Glutamatergic neuron (in vitro differentiated cells): ENCODE measurements around the gene TCP11L2. TPM values are rescaled to one million over a fixed set of nuclear protein-coding genes. Genes with fewer than 3 reads are reported as not detected.

Experiments used
- DNase-seq: peaks from one replicate; pipeline ENCODE4 v3.0.0; 2022
- H3K27ac Mint-ChIP-seq: one replicate; pipeline ENCODE4 v1.8.0; 2020; ENCODE audit warnings: mild to moderate bottlenecking, mixed read lengths, inconsistent platforms; ENCODE audit not compliant: unreplicated experiment
- H3K27me3 Mint-ChIP-seq: one replicate; pipeline ENCODE4 v1.8.0; 2020; ENCODE audit warnings: mild to moderate bottlenecking, moderate library complexity, mixed read lengths, inconsistent platforms; ENCODE audit not compliant: unreplicated experiment
- H3K36me3 Mint-ChIP-seq: one replicate; pipeline ENCODE4 v1.8.0; 2020; ENCODE audit warnings: mild to moderate bottlenecking, mixed read lengths, inconsistent platforms; ENCODE audit not compliant: unreplicated experiment
- H3K4me1 Mint-ChIP-seq: one replicate; pipeline ENCODE4 v1.8.0; 2020; ENCODE audit warnings: mild to moderate bottlenecking, low read depth, mixed read lengths, inconsistent platforms; ENCODE audit not compliant: unreplicated experiment
- H3K4me3 Mint-ChIP-seq: one replicate; pipeline ENCODE4 v1.8.0; 2020; ENCODE audit warnings: mild to moderate bottlenecking, mixed read lengths, inconsistent platforms; ENCODE audit not compliant: unreplicated experiment
- H3K9me3 Mint-ChIP-seq: one replicate; pipeline ENCODE4 v1.8.0; 2020; ENCODE audit warnings: mild to moderate bottlenecking, moderate library complexity, mixed read lengths, inconsistent platforms; ENCODE audit not compliant: unreplicated experiment
- total RNA-seq: library from RNA; stranded (reverse); fragmentation: NEBNext Ultra II Directional; extraction: Animal tissue kit (Norgen Biotek cat#: 25700); gene quantifications from one replicate; pipeline ENCODE4 v1.2.1, GENCODE V29; 2021; ENCODE audit not compliant: unreplicated experiment
- TF ChIP-seq, protein P1 (sequence below): fragments of 200-600 bp; sonication (generic); IDR thresholded peaks from one replicate; pipeline ENCODE4 v1.5.0; 2021; ENCODE audit not compliant: partially characterized antibody, unreplicated experiment

The TCP11L2 gene
- total RNA-seq, 1 donor from 2014 or later = 17.1 TPM

DNA sequence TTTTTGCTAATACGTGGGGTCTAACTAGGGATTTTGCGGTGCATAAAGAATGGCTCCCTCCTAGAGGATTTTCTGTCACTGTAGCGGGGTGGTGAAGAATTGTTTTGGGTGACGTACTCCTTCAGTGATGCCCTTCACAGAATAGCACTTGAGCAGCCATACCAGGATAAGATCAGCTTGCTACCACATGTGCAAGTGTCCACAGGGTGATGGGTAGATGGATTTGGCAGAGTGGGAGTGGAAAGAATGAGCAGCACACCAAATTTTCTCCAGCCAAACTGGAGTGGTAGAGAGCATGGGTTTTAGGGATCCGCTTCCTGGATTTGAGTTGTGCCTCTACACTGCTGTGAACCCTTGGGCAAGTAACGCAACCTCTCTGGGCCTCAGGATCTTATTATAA, 2.3 kb downstream of the TCP11L2 start:
- Mint-ChIP-seq H3K4me1 (peaks cover 11% of the 10 kb centered on the region), H3K9me3 (peaks cover 3% of the 10 kb centered on the region), H3K36me3 (no peaks in the 10 kb centered on the region), H3K4me3 (no peak overlapping the region), H3K27me3 (peaks cover 8% of the 10 kb centered on the region), H3K27ac (peak overlapping the region; percentile 59)
- no peak for DNase-seq
- TF ChIP-seq, protein P1, sequence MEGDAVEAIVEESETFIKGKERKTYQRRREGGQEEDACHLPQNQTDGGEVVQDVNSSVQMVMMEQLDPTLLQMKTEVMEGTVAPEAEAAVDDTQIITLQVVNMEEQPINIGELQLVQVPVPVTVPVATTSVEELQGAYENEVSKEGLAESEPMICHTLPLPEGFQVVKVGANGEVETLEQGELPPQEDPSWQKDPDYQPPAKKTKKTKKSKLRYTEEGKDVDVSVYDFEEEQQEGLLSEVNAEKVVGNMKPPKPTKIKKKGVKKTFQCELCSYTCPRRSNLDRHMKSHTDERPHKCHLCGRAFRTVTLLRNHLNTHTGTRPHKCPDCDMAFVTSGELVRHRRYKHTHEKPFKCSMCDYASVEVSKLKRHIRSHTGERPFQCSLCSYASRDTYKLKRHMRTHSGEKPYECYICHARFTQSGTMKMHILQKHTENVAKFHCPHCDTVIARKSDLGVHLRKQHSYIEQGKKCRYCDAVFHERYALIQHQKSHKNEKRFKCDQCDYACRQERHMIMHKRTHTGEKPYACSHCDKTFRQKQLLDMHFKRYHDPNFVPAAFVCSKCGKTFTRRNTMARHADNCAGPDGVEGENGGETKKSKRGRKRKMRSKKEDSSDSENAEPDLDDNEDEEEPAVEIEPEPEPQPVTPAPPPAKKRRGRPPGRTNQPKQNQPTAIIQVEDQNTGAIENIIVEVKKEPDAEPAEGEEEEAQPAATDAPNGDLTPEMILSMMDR = no peak

DNA sequence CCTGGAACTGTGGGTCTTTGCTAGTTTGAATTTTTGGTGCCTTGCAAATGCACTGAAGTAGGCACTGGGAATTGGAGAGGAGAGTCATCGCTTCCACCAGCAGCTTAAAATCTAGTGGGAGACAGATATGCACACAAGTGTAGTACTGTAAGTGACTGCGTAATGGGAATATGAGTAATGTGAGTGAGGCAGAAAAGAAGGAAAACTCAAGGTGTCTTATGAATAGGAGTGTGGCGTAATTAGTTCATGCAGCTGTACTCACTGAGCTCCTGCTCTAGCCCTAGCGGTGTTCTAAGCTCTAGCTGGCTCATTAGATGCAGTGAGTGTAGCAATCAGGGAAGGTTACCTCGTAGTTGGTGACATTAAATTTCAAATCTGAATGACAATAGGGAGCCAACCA, 2.8 kb downstream of the TCP11L2 start:
- Mint-ChIP-seq H3K27ac (no peak overlapping the region), H3K4me1 (peaks cover 11% of the 10 kb centered on the region), H3K36me3 (no peaks in the 10 kb centered on the region), H3K9me3 (peaks cover 3% of the 10 kb centered on the region), H3K4me3 (no peak overlapping the region), H3K27me3 (peaks cover 8% of the 10 kb centered on the region)
- no peak for DNase-seq
- TF ChIP-seq, protein P1 = no peak

DNA sequence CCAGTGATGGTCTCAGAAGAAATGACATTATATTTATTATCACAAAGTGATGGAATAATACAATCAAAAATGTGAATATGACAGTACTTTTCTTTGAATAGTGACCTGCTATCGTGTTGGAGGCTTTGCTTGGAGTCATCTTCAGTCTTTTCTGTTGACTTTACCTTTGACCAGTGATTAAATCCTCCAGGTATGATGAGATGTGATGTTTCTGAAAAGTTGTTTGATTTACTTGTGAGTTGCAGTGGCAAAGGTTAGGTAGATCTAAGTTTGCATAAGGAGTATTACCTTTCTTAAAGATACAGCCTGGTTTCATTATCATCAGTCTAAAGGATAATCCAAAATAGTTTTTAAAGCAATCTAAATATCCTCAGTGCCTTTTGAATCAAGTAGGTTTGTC, 4.6 kb downstream of the TCP11L2 start:
- no peak overlapping the region for H3K27ac Mint-ChIP-seq
- no peak for DNase-seq
- TF ChIP-seq, protein P1 = no peak
- no peaks in the 10 kb centered on the region for H3K36me3 Mint-ChIP-seq
- no peak overlapping the region for H3K4me3 Mint-ChIP-seq
- peaks cover 3% of the 10 kb centered on the region for H3K27me3 Mint-ChIP-seq
- H3K4me1 Mint-ChIP-seq = peaks cover 7% of the 10 kb centered on the region
- H3K9me3 Mint-ChIP-seq = no peaks in the 10 kb centered on the region

DNA sequence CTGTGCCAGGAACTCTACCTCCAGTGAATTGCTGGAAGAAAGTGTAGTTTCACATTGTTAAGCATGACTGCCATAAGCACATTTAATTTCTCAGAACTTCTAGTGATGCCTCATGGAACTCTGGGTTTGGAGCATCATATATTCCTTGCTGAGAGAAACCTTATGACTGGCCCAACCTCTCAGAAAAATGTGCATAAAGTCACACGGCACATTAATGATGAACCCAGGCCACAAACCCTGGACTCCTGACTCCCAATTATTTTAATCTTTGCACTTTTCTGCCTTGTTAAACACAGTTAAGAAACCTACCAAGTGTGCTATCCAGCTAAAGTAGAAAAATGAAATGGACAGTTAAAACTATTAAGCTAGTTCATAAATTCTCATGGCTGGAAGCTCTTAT, 5.6 kb downstream of the TCP11L2 start:
- Mint-ChIP-seq H3K9me3 (no peaks in the 10 kb centered on the region), H3K27me3 (peaks cover 3% of the 10 kb centered on the region), H3K4me1 (peaks cover 7% of the 10 kb centered on the region), H3K4me3 (no peak overlapping the region), H3K36me3 (no peaks in the 10 kb centered on the region), H3K27ac (no peak overlapping the region)
- TF ChIP-seq, protein P1 = no peak
- no peak for DNase-seq

DNA sequence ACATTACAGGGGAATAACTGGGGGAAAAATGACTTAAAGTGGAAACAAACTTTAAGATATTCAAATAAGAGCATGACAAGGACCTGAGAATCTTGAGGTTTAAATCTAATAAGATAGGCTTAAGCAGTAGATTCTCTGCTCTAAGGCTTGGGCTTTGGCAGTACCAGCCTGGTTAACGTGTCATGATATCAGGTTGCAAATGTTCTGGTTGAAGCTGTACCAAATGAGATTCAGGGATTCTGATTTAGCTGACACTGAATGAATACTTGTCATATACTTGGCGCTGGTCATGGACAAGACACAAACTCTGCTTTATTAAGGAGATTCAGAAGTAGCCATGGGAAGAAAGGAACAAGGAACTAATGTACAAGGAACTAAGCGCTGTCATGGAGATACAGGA, 6.1 kb downstream of the TCP11L2 start:
- TF ChIP-seq, protein P1 = no peak
- H3K36me3 Mint-ChIP-seq = no peaks in the 10 kb centered on the region
- peaks cover 7% of the 10 kb centered on the region for H3K4me1 Mint-ChIP-seq
- H3K4me3 Mint-ChIP-seq = no peak overlapping the region
- no peak for DNase-seq
- H3K27me3 Mint-ChIP-seq = peaks cover 3% of the 10 kb centered on the region
- no peak overlapping the region for H3K27ac Mint-ChIP-seq
- H3K9me3 Mint-ChIP-seq = no peaks in the 10 kb centered on the region
